Psoas muscle (tissue), 8 donors: ENCODE measurements around the gene OSBPL6. TPM values are rescaled to one million over a fixed set of nuclear protein-coding genes. Genes with fewer than 3 reads are reported as not detected.
A peak's percentile ranks its signal among the peaks of the same experiment; 100 is the strongest.
"Not testable (repeated sequence)": the region's sequence is repeated elsewhere in the genome, so short reads cannot be mapped to it uniquely, and the experiment has no call there.

Source experiments
- ATAC-seq, 4 donors: fragments of 200-7000 bp; cut with Tn5 transposase; one replicate each; pipeline ENCODE4 v1.9.1; 2020; ENCODE audit warnings: moderate library complexity in 3 of 4, mild to moderate bottlenecking in 2 of 4
- DNase-seq, 2 donors: peaks; one replicate each; pipeline ENCODE4 v3.0.0-alpha.2; 2020
- H3K27ac ChIP-seq: fragments of 200-600 bp; one replicate; pipeline ENCODE4 v1.8.0; 2022
- H3K27me3 ChIP-seq, 3 donors: fragments of 200-600 bp in 1 of 3; one replicate each; pipeline versions ENCODE4 v1.6.1 to v1.8.0; 2013 to 2022; ENCODE audit warnings: low read length in 2 of 3, mild to moderate bottlenecking in 2 of 3, moderate library complexity in 1 of 3; ENCODE audit not compliant: insufficient read depth in 3 of 3
- H3K36me3 ChIP-seq, 2 donors: fragments of 200-600 bp in 1 of 2; one replicate each; pipeline versions ENCODE4 v1.6.1 to v1.8.0; 2013 to 2022; ENCODE audit warnings: low read depth in 1 of 2, mild to moderate bottlenecking in 1 of 2, moderate library complexity in 1 of 2; ENCODE audit not compliant: insufficient read depth in 1 of 2
- H3K4me1 ChIP-seq: fragments of 200-600 bp; one replicate; pipeline ENCODE4 v1.8.0; 2022
- H3K4me3 ChIP-seq: fragments of 200-600 bp; one replicate; pipeline ENCODE4 v1.8.0; 2022; ENCODE audit warnings: mild to moderate bottlenecking
- H3K9me3 ChIP-seq: fragments of 200-600 bp; one replicate; pipeline ENCODE4 v1.8.0; 2022
- CTCF ChIP-seq: fragments of 200-600 bp; IDR thresholded peaks from one replicate; pipeline ENCODE4 v1.8.0; 2022; ENCODE audit warnings: antibody characterized with exemption
- WGBS, 3 donors: extraction: QIAGEN DNeasy Blood & Tissue Kit; methylation state at CpG; one replicate each; pipeline versions ENCODE4 v1.1.6 to v1.1.7; 2013; 5-methylcytosine and 5-hydroxymethylcytosine counted together
- intact Hi-C, 2 donors: fragments of 100-400 bp; cut with DNase I; formaldehyde crosslinking; loops; one replicate each; pipeline versions ENCODE4 v1.11.0 to v1.14.2; 2022
- polyA plus RNA-seq, 3 donors: library from polyadenylated mRNA; stranded (reverse); fragments of 200-250 nt; gene quantifications; one replicate each; pipeline ENCODE4 v1.2.3, GENCODE V29; 2013
- total RNA-seq, 4 donors: library from RNA; stranded (reverse); fragmentation: NEBNext Ultra II Directional in 2 of 4; extraction: Animal tissue kit (Norgen Biotek cat#: 25700) in 2 of 4; gene quantifications; one replicate each; pipeline versions ENCODE4 v1.2.1 to v1.2.4, GENCODE V29; 2021 to 2023
- donor health status: healthy with polysubstance abuse.
- donor health status: DM: no; HTN: no; CAD: no; lungs with moderate emphysema.
- donor health status: Bipolar disorder and iron deficiency.
- donor health status: healthy.
- donor health status: DM: yes; HTN: yes; CAD: no.
- donor health status: DM: no; HTN: no; CAD: no.
- donor health status: DM: no; HTN: no; CAD: no.
- donor health status: DM: yes; HTN: yes; CAD: no.

Gene OSBPL6
- total and polyA plus RNA-seq, 7 donors = 11.4 to 147 (median 36.2) TPM

- Histone ChIP-seq H3K9me3 (no peaks in the 10 kb centered on the region), H3K4me3 (no peak overlapping the region), H3K36me3 (peaks cover 0 to 3% of the 10 kb centered on the region in 2 donors), H3K27me3 (no peaks in the 10 kb centered on the region), H3K27ac (no peak overlapping the region), H3K4me1 (peaks cover 26% of the 10 kb centered on the region)
- TF ChIP-seq CTCF = no peak
- DNase-seq (no peak), ATAC-seq (no peak)
- intact Hi-C loops = loop anchor here in 1 of 2 donors (1.0 kb wide), 1 partner anchor 187 kb away; no protein-coding TSS in a partner anchor
- WGBS, 3 donors = 34 to 44% (median 37%) methylated on average over 3 of the region's 3 CpGs
Observed at GRCh38 chr2:178322068-178322467, 127.8 kb downstream of the OSBPL6 start.

- ATAC-seq, intact Hi-C loops: not testable (repeated sequence)
Observed at GRCh38 chr2:178323331-178323730, 129.0 kb downstream of the OSBPL6 start.

GRCh38 chr2:178324077-178324476, 129.8 kb downstream of the OSBPL6 start:
- Histone ChIP-seq H3K4me1 (peaks cover 17% of the 10 kb centered on the region), H3K9me3 (no peaks in the 10 kb centered on the region), H3K27ac (no peak overlapping the region), H3K27me3 (no peaks in the 10 kb centered on the region), H3K4me3 (no peak overlapping the region), H3K36me3 (peaks cover 2 to 19% of the 10 kb centered on the region in 2 donors)
- DNase-seq = peak in 1 of 2 donors; percentile 18
- no peak for TF ChIP-seq CTCF
- WGBS, 3 donors = 17 to 41% (median 22%) methylated on average over 5 of the region's 5 CpGs
- intact Hi-C loops = no loop called here
- ATAC-seq = peak; percentile 19 to 62 (median 58)

More at GRCh38 chr2:178323331-178323730, 129.0 kb downstream of the OSBPL6 start:
- H3K27ac ChIP-seq, H3K4me3 ChIP-seq, H3K9me3 ChIP-seq, DNase-seq, H3K27me3 ChIP-seq: not testable (repeated sequence)
- Histone ChIP-seq H3K4me1 (peaks cover 23% of the 10 kb centered on the region), H3K36me3 (peaks cover 2 to 11% of the 10 kb centered on the region in 2 donors)
- WGBS, 3 donors = 84 to 92% (median 86%) methylated on average over 6 of the region's 6 CpGs

- intact Hi-C loops = no loop called here
- peaks cover 2 to 22% of the 10 kb centered on the region in 2 donors for H3K36me3 ChIP-seq
- WGBS, 3 donors = 92 to 99% (median 97%) methylated on average over 2 of the region's 2 CpGs
- H3K9me3 ChIP-seq = no peaks in the 10 kb centered on the region
- ATAC-seq (no peak), DNase-seq (no peak)
- TF ChIP-seq CTCF = no peak
- no peak overlapping the region for H3K4me3 ChIP-seq
- H3K27me3 ChIP-seq = no peaks in the 10 kb centered on the region
- H3K4me1 ChIP-seq = peaks cover 17% of the 10 kb centered on the region
- H3K27ac ChIP-seq = no peak overlapping the region
Observed at GRCh38 chr2:178325268-178325667, 131.0 kb downstream of the OSBPL6 start.

GRCh38 chr2:178327516-178327915, 133.2 kb downstream of the OSBPL6 start:
- no peak for DNase-seq
- no peaks in the 10 kb centered on the region for H3K9me3 ChIP-seq
- H3K27ac ChIP-seq = peak overlapping the region; percentile 1
- H3K27me3 ChIP-seq = no peaks in the 10 kb centered on the region
- intact Hi-C loops = no loop called here
- ATAC-seq = no peak
- peaks cover 2 to 29% of the 10 kb centered on the region in 2 donors for H3K36me3 ChIP-seq
- WGBS, 3 donors = 53 to 71% (median 55%) methylated on average over 4 of the region's 4 CpGs
- no peak overlapping the region for H3K4me3 ChIP-seq
- TF ChIP-seq CTCF = no peak
- peaks cover 28% of the 10 kb centered on the region for H3K4me1 ChIP-seq
